Renal pelvis (tissue), 3 donors: ENCODE results near the gene OR5AN1. TPM values are rescaled to one million over a fixed set of nuclear protein-coding genes. Genes with fewer than 3 reads are reported as not detected.

Source experiments
- polyA plus RNA-seq, 3 donors: library from polyadenylated mRNA; unstranded; fragments of 120-200 nt; gene quantifications; one replicate each; pipeline ENCODE4 v1.2.1, GENCODE V29; 2013; ENCODE audit not compliant: insufficient read length in 3 of 3

OR5AN1 gene
- polyA plus RNA-seq, 3 donors, result 0.01 TPM; not detected in 2

Other genes with a start within 250 kb of the OR5AN1 start
- gene FAM111A, start 216.0 kb upstream of the OR5AN1 start, polyA plus RNA-seq, result 10 to 100 TPM; 43.6 to 86.0 (median 83.1) TPM
- gene DTX4, start 186.8 kb upstream of the OR5AN1 start, polyA plus RNA-seq, result 10 to 100 TPM; 52.9 to 66.2 (median 53.9) TPM
- 1 to 10 TPM; 5.9 to 8.3 (median 7.7) TPM for gene MPEG1, start 146.0 kb upstream of the OR5AN1 start, polyA plus RNA-seq
- gene OR5A2, start 67.5 kb downstream of the OR5AN1 start, polyA plus RNA-seq, result under 1 TPM in 2 of 3 donors, not detected in 1; 0.01 to 0.04 TPM
- under 1 TPM in 2 of 3 donors, not detected in 1; 0.01 to 0.07 TPM for gene OR5A1, start 77.6 kb downstream of the OR5AN1 start, polyA plus RNA-seq
- gene OR4D6, start 98.1 kb downstream of the OR5AN1 start, polyA plus RNA-seq, result not detected
- not detected for gene OR4D10, start 114.4 kb downstream of the OR5AN1 start, polyA plus RNA-seq
- not detected for gene OR4D11, start 144.7 kb downstream of the OR5AN1 start, polyA plus RNA-seq
- gene OR4D9, start 152.6 kb downstream of the OR5AN1 start, polyA plus RNA-seq, result under 1 TPM; 0.01 to 0.06 (median 0.04) TPM